HepG2 (cell line): ENCODE data around the gene NME7. TPM values are rescaled to one million over a fixed set of nuclear protein-coding genes. Genes with fewer than 3 reads are reported as not detected.
A peak's percentile ranks its signal among the peaks of the same experiment; 100 is the strongest.

Experiments used
- ARID2 ChIP-seq: sonication (generic); formaldehyde crosslinking; IDR thresholded peaks from 2 replicates; pipeline ENCODE4 v1.8.1; 2022; ENCODE audit warnings: mild to moderate bottlenecking, missing genetic modification reagents, borderline replicate concordance
- CENPT ChIP-seq: sonication (generic); formaldehyde crosslinking; IDR thresholded peaks from 2 replicates; pipeline ENCODE4 v1.8.0; 2022; ENCODE audit warnings: low read depth, mild to moderate bottlenecking, moderate library complexity, missing genetic modification reagents
- EHMT2 ChIP-seq: fragments of 200-600 bp; sonication (generic); IDR thresholded peaks from 2 replicates; pipeline ENCODE4 v1.7.0; 2017; ENCODE audit warnings: antibody characterized with exemption, low read depth, low read length, borderline replicate concordance
- HNF1A ChIP-seq, 2 experiments: sonication (generic) in 1 of 2; formaldehyde crosslinking in 1 of 2; IDR thresholded peaks; 2 replicates each; pipeline versions ENCODE4 v1.4.0 to v1.6.1; 2016 to 2020; ENCODE audit warnings: borderline replicate concordance in 1 of 2, low read depth in 1 of 2, mild to moderate bottlenecking in 1 of 2, missing genetic modification reagents in 1 of 2
- HOXD1 ChIP-seq: sonication (generic); formaldehyde crosslinking; IDR thresholded peaks from 2 replicates; pipeline ENCODE4 v1.5.0; 2020; ENCODE audit warnings: missing genetic modification reagents
- KDM2A ChIP-seq: sonication (generic); formaldehyde crosslinking; IDR thresholded peaks from 2 replicates; pipeline ENCODE4 v1.4.0; 2020; ENCODE audit warnings: low read depth, missing genetic modification reagents, borderline replicate concordance
- MYPOP ChIP-seq: sonication (generic); formaldehyde crosslinking; IDR thresholded peaks from 2 replicates; pipeline ENCODE4 v1.8.1; 2023; ENCODE audit warnings: mild to moderate bottlenecking, moderate library complexity, missing genetic modification reagents
- NFATC3 ChIP-seq: sonication (generic); formaldehyde crosslinking; IDR thresholded peaks from 2 replicates; pipeline ENCODE4 v1.5.1; 2020; ENCODE audit warnings: mild to moderate bottlenecking, missing genetic modification reagents
- TIGD3 ChIP-seq: sonication (generic); formaldehyde crosslinking; IDR thresholded peaks from 2 replicates; pipeline ENCODE4 v1.5.1; 2020; ENCODE audit warnings: mild to moderate bottlenecking, missing genetic modification reagents, borderline replicate concordance
- ZFP36L1 ChIP-seq: sonication (generic); formaldehyde crosslinking; IDR thresholded peaks from 2 replicates; pipeline ENCODE4 v1.8.0; 2022; ENCODE audit warnings: mild to moderate bottlenecking, missing genetic modification reagents, moderate library complexity
- ZFP91 ChIP-seq: sonication (generic); formaldehyde crosslinking; IDR thresholded peaks from 2 replicates; pipeline ENCODE4 v1.9.0; 2022; ENCODE audit warnings: missing genetic modification reagents, mild to moderate bottlenecking, borderline replicate concordance
- ZNF772 ChIP-seq: sonication (generic); formaldehyde crosslinking; IDR thresholded peaks from 2 replicates; pipeline ENCODE4 v1.5.0; 2020; ENCODE audit warnings: mild to moderate bottlenecking, missing genetic modification reagents
- polyA plus RNA-seq, 8 experiments: library from polyadenylated mRNA; depleted of rRNA in 3 of 8; stranded (reverse) in 7 of 8; unstranded in 1 of 8; fragments of >200 nt; fragmentation: Illumina TruSeq in 4 of 8; extraction: Trizol in 4 of 8; gene quantifications; 2 replicates each; pipeline versions ENCODE4 v1.2.1 to v1.2.3, GENCODE V29; 2011 to 2016; ENCODE audit warnings: low read depth in 4 of 8, missing spikeins in 1 of 8, mixed read lengths in 1 of 8; ENCODE audit not compliant: insufficient read depth in 1 of 8
- total RNA-seq, 5 experiments: library from RNA; depleted of rRNA; stranded (reverse); fragments of >200 nt; fragmentation: Illumina TruSeq; extraction: Trizol; gene quantifications; 2 replicates each; pipeline ENCODE4 v1.2.3, GENCODE V29; 2016; ENCODE audit warnings: low read depth in 1 of 5

The NME7 gene
- total and polyA plus RNA-seq, 2 of the 13 experiments (the other 11 are each of a cell fraction or from before 2014, with no cell fraction given) = 9.4 to 22.5 TPM

GRCh38 chr1:169106095-169106920, 261.3 kb downstream of the NME7 start, which contains the start of gene ATP1B1 (continued):
- TF ChIP-seq ZFP91 (CRISPR knock-in tag) = 0 out of 2 replicates have a peak, but pooled peaks have one; percentile 12
- TF ChIP-seq ARID2 (CRISPR knock-in tag) = 0 out of 2 replicates have a peak, but pooled peaks have one; percentile 16
- no peak for TF ChIP-seq EHMT2
- TF ChIP-seq CENPT (CRISPR knock-in tag) = peak; percentile 31; the same call in 1 of the 2 replicates
- 0 out of 2 replicates have a peak, but pooled peaks have one; percentile 14 for TF ChIP-seq ZNF772 (CRISPR knock-in tag)
- no peak for TF ChIP-seq TIGD3 (CRISPR knock-in tag)
- TF ChIP-seq ZFP36L1 (CRISPR knock-in tag) = peak; percentile 84; the same call in 1 of the 2 replicates
- no peak; the same call in 1 of the 2 replicates for TF ChIP-seq MYPOP
- 0 out of 2 replicates have a peak, but pooled peaks have one; percentile 19 for TF ChIP-seq HOXD1 (CRISPR knock-in tag)
- peak; percentile 24 for TF ChIP-seq KDM2A (CRISPR knock-in tag)
- TF ChIP-seq HNF1A (IDR thresholded peaks at IDR 0.05; ENCODE audit: low read depth) = no peak
- no peak for TF ChIP-seq HNF1A (CRISPR knock-in tag; IDR thresholded peaks at IDR 0.05; ENCODE audit: borderline replicate concordance)
- TF ChIP-seq NFATC3 = no peak
